Loucy (cell line): ENCODE data around the gene MORC4.

Experiments used
- H2AFZ ChIP-seq: fragments of 200-600 bp; sonication (generic); 2 replicates; pipeline ENCODE4 v1.6.0; 2016; ENCODE audit warnings: antibody characterized with exemption, mild to moderate bottlenecking, low read length, moderate library complexity
- H3F3A ChIP-seq: fragments of 200-600 bp; 2 replicates; pipeline ENCODE4 v1.6.0; 2016; ENCODE audit warnings: antibody characterized with exemption, low read depth, mild to moderate bottlenecking
- H3K27me3 ChIP-seq: fragments of 200-600 bp; sonication (generic); 2 replicates; pipeline ENCODE4 v1.6.1; 2014; ENCODE audit warnings: low read length, mild to moderate bottlenecking; ENCODE audit not compliant: insufficient read depth, poor library complexity, severe bottlenecking
- H3K36me3 ChIP-seq: fragments of 200-600 bp; sonication (generic); 2 replicates; pipeline ENCODE4 v1.6.1; 2016; ENCODE audit warnings: low read length; ENCODE audit not compliant: insufficient read depth
- H3K4me1 ChIP-seq: fragments of 200-600 bp; sonication (generic); 2 replicates; pipeline ENCODE4 v1.5.1; 2014; ENCODE audit warnings: low read length, mild to moderate bottlenecking; ENCODE audit not compliant: insufficient read depth, poor library complexity, severe bottlenecking
- H3K4me2 ChIP-seq: fragments of 200-600 bp; sonication (generic); 2 replicates; pipeline ENCODE4 v1.6.0; 2014; ENCODE audit warnings: antibody characterized with exemption, low read length, low read depth, mild to moderate bottlenecking; ENCODE audit not compliant: poor library complexity, severe bottlenecking
- H3K4me3 ChIP-seq: fragments of 200-600 bp; sonication (generic); 2 replicates; pipeline ENCODE4 v1.5.1; 2014; ENCODE audit warnings: low read length, mild to moderate bottlenecking, mixed read lengths; ENCODE audit not compliant: poor library complexity, severe bottlenecking
- H3K79me2 ChIP-seq: fragments of 200-600 bp; sonication (generic); 2 replicates; pipeline ENCODE4 v1.6.1; 2014; ENCODE audit warnings: low read length; ENCODE audit not compliant: insufficient read depth
- H3K9ac ChIP-seq: fragments of 200-600 bp; sonication (generic); 2 replicates; pipeline ENCODE4 v1.6.0; 2014; ENCODE audit warnings: mild to moderate bottlenecking, low read depth, low read length, moderate library complexity; ENCODE audit not compliant: poor library complexity, severe bottlenecking
- H3K9me2 ChIP-seq: fragments of 200-600 bp; sonication (generic); replicated peaks from 2 replicates; pipeline ENCODE4 v1.6.1; 2016; ENCODE audit warnings: low read depth, low read length, mixed read lengths
- H3K9me3 ChIP-seq: fragments of 200-600 bp; sonication (generic); 2 replicates; pipeline ENCODE4 v1.6.1; 2014; ENCODE audit warnings: mild to moderate bottlenecking, antibody characterized with exemption, low read length, low read depth; ENCODE audit not compliant: insufficient read depth
- H4K20me1 ChIP-seq: fragments of 200-600 bp; sonication (generic); 2 replicates; pipeline ENCODE4 v1.6.0; 2014; ENCODE audit warnings: antibody characterized with exemption, low read length, mild to moderate bottlenecking; ENCODE audit not compliant: insufficient read depth, poor library complexity, severe bottlenecking
- EZH2phosphoT487 ChIP-seq: fragments of 200-600 bp; IDR thresholded peaks from 2 replicates; pipeline ENCODE4 v1.6.1; 2018; ENCODE audit warnings: antibody characterized with exemption, mild to moderate bottlenecking, moderate library complexity, borderline replicate concordance
- TF ChIP-seq, protein P1 (sequence below): fragments of 200-600 bp; sonication (generic); conservative IDR thresholded peaks from 2 replicates; pipeline ENCODE4 v1.5.1; 2014; ENCODE audit warnings: mild to moderate bottlenecking, antibody characterized with exemption, low read length

The MORC4 gene

DNA sequence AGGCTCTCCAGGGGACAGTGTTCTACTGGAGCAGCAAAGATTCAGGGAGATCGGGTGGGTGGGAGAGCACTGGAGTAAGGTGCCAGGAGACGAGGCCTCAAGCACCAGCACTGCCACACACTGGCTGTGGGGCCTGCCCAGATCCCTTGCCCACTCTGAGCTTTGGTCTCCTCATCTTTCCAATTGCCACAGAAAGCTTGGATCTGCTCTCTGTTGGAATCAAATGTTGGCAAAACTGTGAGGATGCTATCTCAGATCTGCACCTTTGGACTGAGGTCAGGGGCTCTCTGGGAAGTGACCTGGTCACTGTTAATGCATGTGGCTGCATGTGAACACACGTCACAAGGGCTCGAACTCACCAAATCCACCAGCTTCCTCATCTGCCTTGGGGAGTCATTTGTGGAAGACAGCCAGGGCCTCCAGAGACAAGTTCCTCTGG is 98.2 kb downstream of the MORC4 start:
- Histone ChIP-seq H3K36me3 (no peaks in the 10 kb centered on the region), H3K4me3 (no peak overlapping the region), H3K9me3 (no peaks in the 10 kb centered on the region), H3K27me3 (no peaks in the 10 kb centered on the region), H3K9ac (no peak overlapping the region), H2AFZ (no peak overlapping the region), H3K9me2 (no peaks in the 10 kb centered on the region), H3K4me1 (peaks cover 9% of the 10 kb centered on the region), H3F3A (no peaks in the 10 kb centered on the region), H3K4me2 (no peak overlapping the region), H3K79me2 (no peaks in the 10 kb centered on the region), H4K20me1 (no peaks in the 10 kb centered on the region)
- TF ChIP-seq EZH2phosphoT487: no peak
- TF ChIP-seq, protein P1, sequence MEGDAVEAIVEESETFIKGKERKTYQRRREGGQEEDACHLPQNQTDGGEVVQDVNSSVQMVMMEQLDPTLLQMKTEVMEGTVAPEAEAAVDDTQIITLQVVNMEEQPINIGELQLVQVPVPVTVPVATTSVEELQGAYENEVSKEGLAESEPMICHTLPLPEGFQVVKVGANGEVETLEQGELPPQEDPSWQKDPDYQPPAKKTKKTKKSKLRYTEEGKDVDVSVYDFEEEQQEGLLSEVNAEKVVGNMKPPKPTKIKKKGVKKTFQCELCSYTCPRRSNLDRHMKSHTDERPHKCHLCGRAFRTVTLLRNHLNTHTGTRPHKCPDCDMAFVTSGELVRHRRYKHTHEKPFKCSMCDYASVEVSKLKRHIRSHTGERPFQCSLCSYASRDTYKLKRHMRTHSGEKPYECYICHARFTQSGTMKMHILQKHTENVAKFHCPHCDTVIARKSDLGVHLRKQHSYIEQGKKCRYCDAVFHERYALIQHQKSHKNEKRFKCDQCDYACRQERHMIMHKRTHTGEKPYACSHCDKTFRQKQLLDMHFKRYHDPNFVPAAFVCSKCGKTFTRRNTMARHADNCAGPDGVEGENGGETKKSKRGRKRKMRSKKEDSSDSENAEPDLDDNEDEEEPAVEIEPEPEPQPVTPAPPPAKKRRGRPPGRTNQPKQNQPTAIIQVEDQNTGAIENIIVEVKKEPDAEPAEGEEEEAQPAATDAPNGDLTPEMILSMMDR: no peak

DNA sequence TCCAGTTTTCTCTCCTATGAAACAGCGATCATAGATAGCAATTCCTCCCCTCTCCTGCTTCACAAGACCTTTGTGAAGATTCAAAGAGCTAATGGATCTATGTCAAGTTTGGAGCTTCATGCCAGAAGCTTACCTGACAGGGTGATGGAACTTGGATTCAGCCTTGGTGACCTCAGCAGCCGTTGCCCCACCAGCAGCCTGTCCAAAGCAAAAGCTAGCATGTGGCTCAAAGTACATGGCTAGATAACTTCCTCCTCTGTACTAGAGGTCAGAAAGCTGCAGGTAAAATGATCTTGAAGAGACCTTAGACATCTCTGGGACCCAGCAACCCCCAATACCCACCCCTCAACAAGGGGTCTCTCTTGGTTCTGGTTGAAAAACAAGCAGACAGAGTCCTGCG is 98.7 kb downstream of the MORC4 start:
- no peaks in the 10 kb centered on the region for H3K36me3 ChIP-seq
- no peaks in the 10 kb centered on the region for H3F3A ChIP-seq
- H3K79me2 ChIP-seq: no peaks in the 10 kb centered on the region
- H3K9me3 ChIP-seq: no peaks in the 10 kb centered on the region
- no peak overlapping the region for H2AFZ ChIP-seq
- no peak for TF ChIP-seq EZH2phosphoT487
- TF ChIP-seq, protein P1: no peak
- H3K9me2 ChIP-seq: no peaks in the 10 kb centered on the region
- no peak overlapping the region for H3K4me3 ChIP-seq
- H4K20me1 ChIP-seq: no peaks in the 10 kb centered on the region
- H3K4me2 ChIP-seq: no peak overlapping the region
- H3K27me3 ChIP-seq: no peaks in the 10 kb centered on the region
- no peak overlapping the region for H3K9ac ChIP-seq
- peaks cover 9% of the 10 kb centered on the region for H3K4me1 ChIP-seq

DNA sequence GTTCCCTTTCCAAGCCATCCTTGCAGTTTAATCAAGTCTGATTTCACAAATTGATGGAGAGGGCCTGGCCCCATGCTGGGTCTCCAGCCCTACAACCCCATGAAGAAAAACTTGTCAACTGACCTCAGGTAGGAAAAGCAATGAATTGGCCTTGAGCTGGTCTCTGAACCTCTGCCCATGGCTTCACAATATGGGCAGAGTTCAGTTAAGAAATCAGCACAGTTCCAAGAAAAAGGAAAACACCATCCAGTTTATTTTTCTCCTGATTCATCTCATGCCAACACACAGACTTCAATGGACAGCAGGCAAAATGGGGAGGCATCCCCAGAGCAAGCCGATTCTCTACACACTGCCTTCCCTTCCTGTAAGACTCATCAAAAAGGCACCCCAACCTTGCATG is 100.2 kb downstream of the MORC4 start:
- TF ChIP-seq, protein P1: no peak
- no peak for TF ChIP-seq EZH2phosphoT487
- H3K36me3 ChIP-seq: no peaks in the 10 kb centered on the region
- H3K4me2 ChIP-seq: no peak overlapping the region
- H3K9me2 ChIP-seq: no peaks in the 10 kb centered on the region
- no peaks in the 10 kb centered on the region for H3K79me2 ChIP-seq
- peaks cover 9% of the 10 kb centered on the region for H3K4me1 ChIP-seq
- H4K20me1 ChIP-seq: no peaks in the 10 kb centered on the region
- no peak overlapping the region for H3K4me3 ChIP-seq
- no peaks in the 10 kb centered on the region for H3K9me3 ChIP-seq
- H3F3A ChIP-seq: no peaks in the 10 kb centered on the region
- no peaks in the 10 kb centered on the region for H3K27me3 ChIP-seq
- no peak overlapping the region for H3K9ac ChIP-seq
- H2AFZ ChIP-seq: no peak overlapping the region
